Lower leg skin (tissue), 3 donors: ENCODE data around the gene IL6.

Experiments used
- CTCF ChIP-seq, 3 donors: fragments of 450-650 bp; IDR thresholded peaks; one replicate each; pipeline ENCODE4 v1.5.1; 2016; ENCODE audit warnings: antibody characterized with exemption in 3 of 3, mild to moderate bottlenecking in 3 of 3, moderate library complexity in 2 of 3
- POLR2A ChIP-seq, 2 donors: fragments of 450-650 bp; IDR thresholded peaks; one replicate each; pipeline ENCODE4 v1.6.1; 2016 to 2017; ENCODE audit warnings: antibody characterized with exemption in 2 of 2, mild to moderate bottlenecking in 1 of 2, moderate library complexity in 1 of 2

GRCh38 chr7:22718911-22719420 is 8.0 kb upstream of the IL6 start:
- TF ChIP-seq CTCF (IDR thresholded peaks at IDR 0.05) (no peak), POLR2A (IDR thresholded peaks at IDR 0.05) (no peak)
